Psoas muscle (tissue), 8 donors: ENCODE data around the gene CHD9. TPM values are rescaled to one million over a fixed set of nuclear protein-coding genes. Genes with fewer than 3 reads are reported as not detected.

Experiments
- ATAC-seq, 4 donors: fragments of 200-7000 bp; cut with Tn5 transposase; one replicate each; pipeline ENCODE4 v1.9.1; 2020; ENCODE audit warnings: moderate library complexity in 3 of 4, mild to moderate bottlenecking in 2 of 4
- DNase-seq, 2 donors: peaks; one replicate each; pipeline ENCODE4 v3.0.0-alpha.2; 2020
- H3K27ac ChIP-seq: fragments of 200-600 bp; one replicate; pipeline ENCODE4 v1.8.0; 2022
- H3K27me3 ChIP-seq, 3 donors: fragments of 200-600 bp in 1 of 3; one replicate each; pipeline versions ENCODE4 v1.6.1 to v1.8.0; 2013 to 2022; ENCODE audit warnings: low read length in 2 of 3, mild to moderate bottlenecking in 2 of 3, moderate library complexity in 1 of 3; ENCODE audit not compliant: insufficient read depth in 3 of 3
- H3K36me3 ChIP-seq, 2 donors: fragments of 200-600 bp in 1 of 2; one replicate each; pipeline versions ENCODE4 v1.6.1 to v1.8.0; 2013 to 2022; ENCODE audit warnings: low read depth in 1 of 2, mild to moderate bottlenecking in 1 of 2, moderate library complexity in 1 of 2; ENCODE audit not compliant: insufficient read depth in 1 of 2
- H3K4me1 ChIP-seq: fragments of 200-600 bp; one replicate; pipeline ENCODE4 v1.8.0; 2022
- H3K4me3 ChIP-seq: fragments of 200-600 bp; one replicate; pipeline ENCODE4 v1.8.0; 2022; ENCODE audit warnings: mild to moderate bottlenecking
- H3K9me3 ChIP-seq: fragments of 200-600 bp; one replicate; pipeline ENCODE4 v1.8.0; 2022
- CTCF ChIP-seq: fragments of 200-600 bp; IDR thresholded peaks from one replicate; pipeline ENCODE4 v1.8.0; 2022; ENCODE audit warnings: antibody characterized with exemption
- WGBS, 3 donors: extraction: QIAGEN DNeasy Blood & Tissue Kit; methylation state at CpG; one replicate each; pipeline versions ENCODE4 v1.1.6 to v1.1.7; 2013; 5-methylcytosine and 5-hydroxymethylcytosine counted together
- intact Hi-C, 2 donors: fragments of 100-400 bp; cut with DNase I; formaldehyde crosslinking; loops; one replicate each; pipeline versions ENCODE4 v1.11.0 to v1.14.2; 2022
- polyA plus RNA-seq, 3 donors: library from polyadenylated mRNA; stranded (reverse); fragments of 200-250 nt; gene quantifications; one replicate each; pipeline ENCODE4 v1.2.3, GENCODE V29; 2013
- total RNA-seq, 4 donors: library from RNA; stranded (reverse); fragmentation: NEBNext Ultra II Directional in 2 of 4; extraction: Animal tissue kit (Norgen Biotek cat#: 25700) in 2 of 4; gene quantifications; one replicate each; pipeline versions ENCODE4 v1.2.1 to v1.2.4, GENCODE V29; 2021 to 2023
- donor health status: healthy with polysubstance abuse.
- donor health status: DM: no; HTN: no; CAD: no; lungs with moderate emphysema.
- donor health status: Bipolar disorder and iron deficiency.
- donor health status: healthy.
- donor health status: DM: yes; HTN: yes; CAD: no.
- donor health status: DM: no; HTN: no; CAD: no.
- donor health status: DM: no; HTN: no; CAD: no.
- donor health status: DM: yes; HTN: yes; CAD: no.

The CHD9 gene
- total and polyA plus RNA-seq, 7 donors = 5.8 to 47.9 (median 36.4) TPM

DNA sequence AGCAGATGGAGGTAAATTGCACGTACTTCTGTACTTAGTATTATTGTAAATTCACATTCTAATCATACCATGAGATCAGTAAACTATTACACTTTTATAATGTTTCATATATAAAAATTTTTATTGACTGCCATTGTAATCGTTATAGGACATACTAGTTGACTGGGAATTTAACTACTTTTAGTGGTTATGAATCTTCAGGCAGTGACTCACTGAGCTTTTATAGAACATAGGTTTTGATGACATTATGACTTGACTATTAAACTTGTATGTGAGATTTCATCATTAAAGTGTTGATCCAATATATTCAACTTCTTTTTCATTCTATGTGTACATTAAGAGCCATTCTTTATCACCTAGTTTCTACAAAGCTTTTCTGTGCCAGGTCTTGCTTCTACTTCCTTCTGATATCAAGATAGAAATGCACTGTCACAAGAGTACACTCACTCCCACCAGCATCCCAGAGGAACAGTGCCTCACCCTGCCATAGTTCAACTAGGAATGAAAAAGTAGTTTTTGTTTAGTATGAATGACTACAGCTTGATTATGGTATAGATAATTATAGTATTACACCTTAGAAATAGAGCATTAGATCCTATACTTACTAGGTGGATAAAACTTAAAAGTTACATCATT lies 237.1 kb downstream of the CHD9 start:
- no peak overlapping the region for H3K4me3 ChIP-seq
- no peak overlapping the region for H3K27ac ChIP-seq
- DNase-seq = no peak
- peaks cover 11 to 98% of the 10 kb centered on the region in 2 donors for H3K36me3 ChIP-seq
- H3K9me3 ChIP-seq = no peaks in the 10 kb centered on the region
- WGBS, 3 donors = 61 to 89% (median 87%) methylated on average over 2 of the region's 2 CpGs
- H3K27me3 ChIP-seq = no peaks in the 10 kb centered on the region
- ATAC-seq = peak in 2 of 4 donors; percentile 50 to 66
- TF ChIP-seq CTCF = no peak
- no peaks in the 10 kb centered on the region for H3K4me1 ChIP-seq
- intact Hi-C loops = loop anchor here in 1 of 2 donors (10.0 kb wide), 1 partner anchor 47 kb away; no protein-coding TSS in a partner anchor

DNA sequence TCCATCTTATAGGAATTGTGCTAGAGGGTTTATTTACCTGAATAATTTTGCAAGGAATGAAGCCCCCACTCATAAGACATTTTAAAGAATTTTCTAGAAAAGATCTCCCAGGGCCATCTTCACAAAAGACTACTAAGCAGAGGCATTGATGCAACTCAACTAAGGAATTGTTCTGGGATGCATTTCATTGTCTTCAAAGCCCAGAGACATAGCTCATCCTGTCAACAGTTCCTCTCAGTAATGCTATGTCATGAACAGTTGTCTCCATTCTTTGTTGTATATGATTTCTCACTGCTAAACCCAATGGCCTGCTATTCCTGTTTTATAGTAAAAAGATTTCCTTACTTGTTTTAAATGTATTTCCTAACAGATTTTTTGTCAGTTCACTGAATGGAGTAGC lies 242.7 kb downstream of the CHD9 start:
- Histone ChIP-seq H3K9me3 (no peaks in the 10 kb centered on the region), H3K27me3 (no peaks in the 10 kb centered on the region), H3K4me3 (no peak overlapping the region), H3K27ac (no peak overlapping the region), H3K36me3 (peaks cover 12 to 89% of the 10 kb centered on the region in 2 donors), H3K4me1 (no peaks in the 10 kb centered on the region)
- DNase-seq = no peak
- no peak for TF ChIP-seq CTCF
- intact Hi-C loops = loop anchor here in 1 of 2 donors (10.0 kb wide), 1 partner anchor 53 kb away; no protein-coding TSS in a partner anchor
- no peak for ATAC-seq

- TF ChIP-seq CTCF = no peak
- H3K27ac ChIP-seq = no peak overlapping the region
- H3K36me3 ChIP-seq = peaks cover 8 to 89% of the 10 kb centered on the region in 2 donors
- intact Hi-C loops = no loop called here
- no peak overlapping the region for H3K4me3 ChIP-seq
- no peak for ATAC-seq
- H3K9me3 ChIP-seq = no peaks in the 10 kb centered on the region
- DNase-seq = no peak
- peaks cover 9% of the 10 kb centered on the region for H3K4me1 ChIP-seq
- 93 to 97% (median 93%) methylated on average over 2 of the region's 2 CpGs for WGBS, 3 donors
- H3K27me3 ChIP-seq = no peaks in the 10 kb centered on the region
Measured at GRCh38 chr16:53304334-53304733, 249.5 kb downstream of the CHD9 start.

GRCh38 chr16:53305743-53306142 lies 251.0 kb downstream of the CHD9 start:
- Histone ChIP-seq H3K4me3 (no peak overlapping the region), H3K36me3 (peaks cover 6 to 89% of the 10 kb centered on the region in 2 donors), H3K27ac (no peak overlapping the region), H3K9me3 (no peaks in the 10 kb centered on the region), H3K4me1 (peaks cover 9% of the 10 kb centered on the region), H3K27me3 (no peaks in the 10 kb centered on the region)
- WGBS, 3 donors = 71 to 76% (median 73%) methylated on average over 3 of the region's 3 CpGs
- TF ChIP-seq CTCF = no peak
- ATAC-seq = peak in 3 of 4 donors; percentile 83 to 84 (median 84)
- DNase-seq = no peak
- intact Hi-C loops = no loop called here

DNA sequence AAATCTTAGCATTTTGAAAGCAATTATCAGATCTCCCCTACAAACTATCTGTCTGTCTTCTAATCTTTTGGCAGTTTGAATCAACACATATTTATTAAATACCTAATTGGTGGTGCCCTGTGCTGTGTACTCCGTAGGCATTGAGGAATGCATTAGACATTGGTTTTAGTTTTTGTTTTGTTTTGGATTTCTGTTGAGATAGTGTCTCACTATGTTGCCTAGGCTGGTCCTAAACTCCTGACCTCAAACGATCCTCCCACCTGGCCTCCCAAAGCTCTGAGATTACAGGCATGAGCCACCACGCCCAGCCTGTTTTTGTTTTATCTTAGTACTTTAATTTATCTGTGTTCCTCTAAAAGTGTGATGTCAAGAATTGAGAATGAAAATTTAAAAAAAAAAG lies 254.7 kb downstream of the CHD9 start:
- H3K4me1 ChIP-seq = peaks cover 9% of the 10 kb centered on the region
- H3K9me3 ChIP-seq = no peaks in the 10 kb centered on the region
- H3K27me3 ChIP-seq = no peaks in the 10 kb centered on the region
- no peak for TF ChIP-seq CTCF
- DNase-seq (no peak), ATAC-seq (no peak)
- intact Hi-C loops = no loop called here
- peaks cover 2 to 97% of the 10 kb centered on the region in 2 donors for H3K36me3 ChIP-seq
- WGBS, 3 donors = 85 to 94% (median 87%) methylated on average over 3 of the region's 3 CpGs
- no peak overlapping the region for H3K4me3 ChIP-seq
- no peak overlapping the region for H3K27ac ChIP-seq
